KOPT-K1 (cell line): ENCODE measurements around the gene PRKCZ.

Source experiments
- H3K27ac ChIP-seq: fragments of 200-600 bp; sonication (generic); 2 replicates; pipeline ENCODE4 v1.5.1; 2016; ENCODE audit warnings: antibody characterized with exemption, mild to moderate bottlenecking, low read depth, low read length; ENCODE audit not compliant: poor library complexity, severe bottlenecking
- H3K36me3 ChIP-seq: fragments of 200-600 bp; sonication (generic); 2 replicates; pipeline ENCODE4 v1.5.1; 2017; ENCODE audit warnings: antibody characterized with exemption, mild to moderate bottlenecking, low read length, moderate library complexity; ENCODE audit not compliant: insufficient read depth
- H3K9me3 ChIP-seq: fragments of 200-600 bp; sonication (generic); 2 replicates; pipeline ENCODE4 v1.5.1; 2017; ENCODE audit warnings: antibody characterized with exemption, low read length, mild to moderate bottlenecking; ENCODE audit not compliant: insufficient read depth, poor library complexity, severe bottlenecking

PRKCZ gene

DNA sequence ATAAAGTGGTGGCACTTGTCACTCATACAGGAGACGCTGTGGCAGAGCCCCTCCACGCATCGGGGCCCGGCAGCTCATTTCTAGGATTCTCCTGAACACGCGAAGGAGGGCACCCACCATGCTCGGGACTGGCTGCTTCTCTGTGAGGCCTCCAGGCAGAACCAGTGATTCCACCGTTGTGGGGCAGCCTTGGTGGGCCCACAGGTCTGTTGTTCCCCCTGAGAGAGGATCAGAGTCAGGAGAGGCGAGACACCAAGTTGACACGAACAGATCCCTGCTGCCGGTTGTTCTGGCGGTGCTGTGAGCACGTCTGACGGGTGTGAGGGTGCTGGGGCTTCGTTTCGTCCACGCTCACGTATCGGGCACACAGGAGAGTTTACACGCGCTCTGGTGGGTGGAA lies 26.6 kb downstream of the PRKCZ start:
- H3K27ac ChIP-seq = no peak overlapping the region
- peaks cover 41% of the 10 kb centered on the region for H3K9me3 ChIP-seq
- no peaks in the 10 kb centered on the region for H3K36me3 ChIP-seq

DNA sequence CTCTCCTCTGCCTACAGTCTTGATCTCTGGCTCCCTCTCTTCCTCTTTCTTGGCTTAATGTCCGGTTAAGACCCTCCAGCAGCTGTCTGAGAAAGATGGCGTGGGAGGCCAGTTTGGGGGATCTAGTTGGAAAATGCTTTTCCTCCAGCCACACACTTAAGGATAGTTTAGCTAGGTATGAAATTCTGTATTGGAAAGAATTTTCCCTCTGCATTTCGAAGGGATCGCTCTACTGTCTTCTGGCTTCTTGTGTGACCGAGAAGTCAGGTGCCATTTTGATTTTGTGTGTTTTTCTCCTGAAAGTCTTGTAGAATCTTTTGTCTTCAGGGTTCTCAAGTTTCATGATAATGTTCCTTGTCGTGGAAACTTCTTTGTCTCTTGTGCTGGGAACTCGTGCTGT lies 28.0 kb downstream of the PRKCZ start:
- H3K36me3 ChIP-seq = no peaks in the 10 kb centered on the region
- H3K9me3 ChIP-seq = peaks cover 41% of the 10 kb centered on the region
- H3K27ac ChIP-seq = no peak overlapping the region

DNA sequence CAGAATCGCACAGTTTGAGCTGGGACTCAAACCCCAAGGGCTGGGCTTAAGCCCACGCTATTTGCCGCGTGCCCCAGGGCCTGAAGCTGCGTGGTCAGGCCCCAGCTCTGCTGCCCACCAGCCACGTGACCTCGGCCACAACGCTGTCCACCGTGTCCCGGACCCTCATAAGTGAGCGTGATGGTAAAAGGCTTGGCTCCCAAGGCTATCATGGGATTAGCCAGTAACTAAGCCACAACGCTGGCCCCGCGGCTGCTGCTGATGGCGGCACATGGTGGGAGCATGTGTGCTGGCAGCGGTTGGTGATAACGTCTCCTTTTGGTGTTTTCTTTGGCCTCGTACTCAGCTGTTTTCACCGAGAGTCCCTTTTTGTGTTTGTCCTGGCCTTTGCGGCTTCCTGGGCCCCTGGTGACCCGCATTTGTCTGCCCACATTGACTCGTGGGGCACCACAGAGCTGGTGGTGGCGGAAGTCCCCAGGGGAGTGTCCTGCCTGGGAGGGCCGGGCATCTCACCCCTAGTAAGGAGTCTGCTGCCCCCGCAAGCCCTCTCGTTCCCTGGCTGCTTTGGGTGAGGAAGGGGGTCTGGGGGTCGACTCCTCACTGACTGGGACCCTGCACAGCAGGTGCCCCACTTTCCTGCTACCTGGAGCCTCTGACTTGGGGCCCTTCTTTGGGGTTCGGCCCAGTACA lies 29.3 kb downstream of the PRKCZ start:
- Histone ChIP-seq H3K27ac (no peak overlapping the region), H3K9me3 (peaks cover 41% of the 10 kb centered on the region), H3K36me3 (no peaks in the 10 kb centered on the region)

DNA sequence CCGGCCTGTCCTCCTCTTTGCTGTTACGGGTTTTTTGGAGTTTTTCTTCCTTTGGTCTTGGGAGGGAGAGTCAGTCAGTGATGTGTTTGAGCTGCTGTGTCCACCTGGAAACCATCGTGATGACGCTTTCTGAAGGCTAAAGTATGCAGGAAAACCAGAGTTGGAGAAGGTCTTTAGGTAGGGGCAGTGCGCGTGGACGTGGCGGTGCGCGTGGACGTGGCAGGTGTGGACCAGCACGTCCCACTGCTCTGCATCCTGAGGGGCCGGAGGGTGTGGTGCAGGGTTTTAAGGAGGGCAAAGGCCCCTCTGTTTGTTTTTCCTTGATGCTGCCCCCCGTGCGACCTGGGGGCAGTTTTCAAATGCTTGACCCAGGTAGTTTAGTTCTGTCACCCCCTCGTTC lies 29.9 kb downstream of the PRKCZ start:
- H3K36me3 ChIP-seq = no peaks in the 10 kb centered on the region
- H3K27ac ChIP-seq = no peak overlapping the region
- H3K9me3 ChIP-seq = peaks cover 41% of the 10 kb centered on the region

DNA sequence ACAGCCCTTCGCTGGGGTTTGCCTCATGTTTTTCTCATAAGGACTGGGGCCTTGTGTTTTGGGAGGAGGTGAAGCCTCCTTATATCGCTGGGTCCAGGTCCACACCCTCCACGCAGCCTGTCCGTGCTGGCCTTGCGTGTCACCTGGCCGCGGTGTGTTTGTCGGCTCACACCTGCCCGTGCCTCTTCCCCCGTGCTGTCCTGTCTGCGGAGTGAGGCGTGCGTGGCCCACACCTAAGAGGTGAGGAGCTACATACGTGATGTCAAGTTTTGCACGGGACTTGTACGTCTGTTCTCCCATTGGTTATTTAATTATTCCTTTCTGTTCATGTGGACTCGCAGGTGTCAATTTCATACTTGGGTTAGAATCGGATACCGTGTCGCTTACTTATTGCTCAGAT lies 30.7 kb downstream of the PRKCZ start:
- no peaks in the 10 kb centered on the region for H3K36me3 ChIP-seq
- H3K9me3 ChIP-seq = peaks cover 41% of the 10 kb centered on the region
- H3K27ac ChIP-seq = no peak overlapping the region

DNA sequence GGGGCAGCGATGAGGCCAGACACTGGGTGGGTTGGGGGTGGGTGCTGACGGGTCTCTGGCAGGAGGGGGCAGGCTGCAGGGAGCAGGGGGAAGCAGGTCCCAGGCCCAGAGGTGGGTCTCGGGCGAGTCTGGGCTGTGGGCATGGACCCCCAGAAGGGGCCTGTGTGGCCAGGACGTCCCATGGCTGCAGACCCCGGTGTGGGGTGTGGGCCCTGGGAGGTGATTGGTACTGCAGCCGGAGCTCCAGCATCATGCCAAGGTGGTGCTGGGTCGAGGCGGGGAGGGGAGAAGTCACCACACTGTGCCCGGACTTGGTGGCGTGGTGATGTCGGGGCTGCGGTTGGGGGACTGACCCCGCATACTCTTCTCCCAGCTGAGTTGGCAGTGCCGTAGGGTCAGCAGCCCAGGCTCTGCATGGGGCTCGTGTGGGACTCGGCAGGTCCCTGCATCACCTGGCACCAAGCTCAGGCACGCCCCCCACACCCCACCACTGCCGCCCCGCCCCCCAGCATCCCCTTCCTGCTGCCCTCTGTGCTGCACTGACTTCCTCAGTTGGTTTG lies 31.2 kb downstream of the PRKCZ start:
- Histone ChIP-seq H3K27ac (no peak overlapping the region), H3K9me3 (peaks cover 41% of the 10 kb centered on the region), H3K36me3 (no peaks in the 10 kb centered on the region)

DNA sequence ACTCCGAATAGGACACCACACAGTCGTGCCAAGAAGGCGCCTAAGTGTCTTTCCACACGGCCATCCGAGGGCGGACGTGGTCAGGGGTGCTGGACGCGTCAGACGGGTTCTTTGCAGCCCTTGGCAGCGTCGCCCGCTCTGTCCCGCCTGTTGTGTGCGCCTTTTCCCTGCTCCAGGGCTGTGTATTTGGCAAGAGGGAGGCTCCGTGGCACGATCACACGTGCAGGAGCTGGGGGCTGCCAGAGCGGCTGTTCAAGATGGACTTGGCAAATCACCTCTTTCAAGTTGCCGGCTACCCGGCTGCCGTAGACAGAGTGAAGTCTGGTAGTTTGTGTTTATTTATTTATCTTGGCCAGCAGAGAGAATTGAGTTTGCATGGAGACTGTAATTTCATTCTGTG lies 31.9 kb downstream of the PRKCZ start:
- no peaks in the 10 kb centered on the region for H3K36me3 ChIP-seq
- H3K27ac ChIP-seq = no peak overlapping the region
- H3K9me3 ChIP-seq = peaks cover 35% of the 10 kb centered on the region

DNA sequence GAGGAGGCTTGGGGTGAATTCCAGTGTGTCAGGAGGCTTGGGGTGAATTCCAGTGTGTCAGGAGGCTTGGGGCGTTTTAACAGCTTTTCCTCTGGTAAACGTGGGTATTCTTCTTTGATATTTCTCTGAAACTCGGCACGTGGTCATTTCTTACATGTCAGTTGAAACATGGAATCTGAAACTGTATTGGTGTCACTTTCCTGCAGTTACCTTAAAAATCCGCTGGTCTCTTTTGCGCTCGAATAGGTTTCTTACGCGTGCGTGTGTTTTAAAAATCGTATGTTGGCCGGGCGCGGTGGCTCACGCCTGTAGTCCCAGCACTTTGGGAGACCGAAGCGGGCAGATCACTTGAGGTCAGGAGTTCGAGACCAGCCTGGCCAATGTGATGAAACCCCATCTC lies 33.5 kb downstream of the PRKCZ start:
- Histone ChIP-seq H3K36me3 (no peaks in the 10 kb centered on the region), H3K9me3 (peaks cover 19% of the 10 kb centered on the region), H3K27ac (no peak overlapping the region)

DNA sequence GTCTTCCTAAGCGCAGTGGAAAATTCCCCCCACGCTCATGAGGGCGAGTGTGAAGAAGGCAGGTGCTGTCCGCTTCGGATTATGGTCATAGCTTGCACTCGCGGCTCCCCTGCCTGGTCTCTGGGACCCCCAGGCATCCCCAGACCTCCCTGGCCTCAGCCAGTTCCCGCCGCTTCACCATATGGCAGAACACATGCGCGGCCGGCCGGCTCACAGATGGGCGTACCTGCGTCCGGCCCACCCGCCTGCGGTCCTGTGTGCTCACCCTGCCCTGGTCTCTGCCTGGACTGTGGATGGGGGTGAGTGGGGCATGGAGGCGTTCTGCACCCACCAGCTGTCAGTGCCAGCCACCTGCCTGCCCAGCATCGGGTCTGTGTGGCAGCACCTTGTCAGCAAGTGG lies 34.1 kb downstream of the PRKCZ start:
- Histone ChIP-seq H3K9me3 (peaks cover 13% of the 10 kb centered on the region), H3K27ac (no peak overlapping the region), H3K36me3 (no peaks in the 10 kb centered on the region)

DNA sequence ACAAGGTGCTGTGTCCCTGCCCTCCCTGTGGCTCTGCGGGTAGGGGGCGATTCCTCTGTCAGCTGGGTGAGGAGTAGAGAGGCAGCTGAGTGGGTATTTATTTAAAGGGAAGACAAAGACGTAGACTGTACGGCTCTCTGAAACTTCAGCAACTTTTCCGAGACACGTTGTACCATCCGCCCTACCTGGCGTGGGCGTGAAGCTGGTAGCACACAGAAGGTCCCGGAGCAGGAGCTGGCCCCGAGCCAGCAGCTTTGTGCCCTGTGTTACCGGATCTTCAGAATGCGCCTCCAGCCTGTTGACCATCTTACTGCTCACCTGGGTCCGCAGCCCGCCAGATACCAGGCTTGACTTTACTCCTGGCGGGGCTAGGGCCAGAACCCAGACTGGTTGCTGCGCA lies 34.9 kb downstream of the PRKCZ start:
- H3K9me3 ChIP-seq = peaks cover 5% of the 10 kb centered on the region
- H3K27ac ChIP-seq = no peak overlapping the region
- no peaks in the 10 kb centered on the region for H3K36me3 ChIP-seq

DNA sequence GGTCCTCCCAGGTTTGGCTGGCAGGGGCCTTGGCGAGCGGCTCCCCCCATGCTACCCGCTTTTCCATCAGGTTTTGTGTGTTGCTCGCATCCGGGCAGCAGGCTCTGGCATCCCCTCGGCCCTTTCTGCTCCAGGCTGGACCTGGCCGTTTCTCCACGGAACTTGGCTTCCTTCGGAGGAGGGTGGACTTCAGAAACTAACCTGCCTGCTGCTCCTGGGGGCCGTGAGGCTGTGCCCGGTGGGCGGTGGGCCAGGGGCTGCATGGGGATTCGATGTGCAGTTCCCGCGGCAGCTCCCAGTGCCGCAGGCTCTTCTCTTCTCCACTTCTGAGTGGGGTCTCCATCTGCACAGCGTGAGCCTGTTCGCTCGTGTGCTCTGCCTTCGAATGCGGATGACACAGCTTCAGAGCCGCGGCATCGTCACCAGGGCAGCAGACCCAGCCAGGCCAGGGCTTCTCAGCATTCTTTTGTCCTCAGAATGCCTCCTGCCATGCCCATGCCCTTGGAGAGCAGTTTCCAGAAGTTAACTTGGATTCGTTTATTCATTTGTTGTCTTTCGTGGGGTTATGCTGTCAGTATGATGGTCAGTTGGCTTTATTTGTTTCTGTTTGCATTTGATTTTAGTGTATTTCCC lies 36.4 kb downstream of the PRKCZ start:
- Histone ChIP-seq H3K27ac (no peak overlapping the region), H3K9me3 (no peaks in the 10 kb centered on the region), H3K36me3 (no peaks in the 10 kb centered on the region)

DNA sequence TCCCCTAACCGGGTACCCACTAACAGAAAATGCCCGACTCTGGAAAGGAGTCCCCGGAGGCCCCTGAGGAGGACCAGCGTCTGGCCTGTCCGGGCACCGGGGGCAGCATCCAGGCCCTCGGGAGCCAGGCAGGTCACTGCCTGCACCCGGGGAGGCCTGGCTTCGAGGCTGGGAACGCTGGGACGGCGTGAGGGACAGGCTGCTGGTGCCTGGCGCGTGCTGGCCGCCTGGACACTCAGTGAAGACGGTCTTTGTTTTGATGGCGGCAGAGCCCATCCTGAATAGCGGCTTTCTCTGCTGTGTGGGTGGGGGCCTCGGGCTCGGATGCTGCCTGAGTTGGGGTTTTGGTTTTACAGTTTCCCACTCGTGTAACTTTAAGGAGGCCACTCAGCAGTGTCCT lies 37.6 kb downstream of the PRKCZ start:
- H3K9me3 ChIP-seq = no peaks in the 10 kb centered on the region
- no peaks in the 10 kb centered on the region for H3K36me3 ChIP-seq
- no peak overlapping the region for H3K27ac ChIP-seq

DNA sequence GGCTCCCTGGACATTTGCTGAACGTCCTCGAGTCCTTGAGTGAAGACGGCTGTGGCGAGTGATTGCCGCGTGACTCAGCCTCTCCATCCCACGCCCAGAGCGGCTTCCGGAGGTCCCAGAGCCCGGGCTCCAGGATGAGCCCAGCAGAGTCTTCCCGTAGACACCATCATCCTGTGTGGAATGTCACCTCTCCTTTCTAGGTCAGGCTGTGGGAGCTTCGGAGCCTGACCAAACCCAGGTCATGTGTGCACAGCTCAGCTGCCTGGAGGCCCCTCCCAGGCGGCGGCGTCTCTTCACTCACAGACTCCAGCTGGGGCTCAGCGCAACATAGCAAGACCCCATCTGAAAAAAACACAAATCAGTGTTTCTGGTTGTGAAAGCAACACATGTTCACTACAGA lies 38.2 kb downstream of the PRKCZ start:
- Histone ChIP-seq H3K36me3 (no peaks in the 10 kb centered on the region), H3K27ac (no peak overlapping the region), H3K9me3 (no peaks in the 10 kb centered on the region)

DNA sequence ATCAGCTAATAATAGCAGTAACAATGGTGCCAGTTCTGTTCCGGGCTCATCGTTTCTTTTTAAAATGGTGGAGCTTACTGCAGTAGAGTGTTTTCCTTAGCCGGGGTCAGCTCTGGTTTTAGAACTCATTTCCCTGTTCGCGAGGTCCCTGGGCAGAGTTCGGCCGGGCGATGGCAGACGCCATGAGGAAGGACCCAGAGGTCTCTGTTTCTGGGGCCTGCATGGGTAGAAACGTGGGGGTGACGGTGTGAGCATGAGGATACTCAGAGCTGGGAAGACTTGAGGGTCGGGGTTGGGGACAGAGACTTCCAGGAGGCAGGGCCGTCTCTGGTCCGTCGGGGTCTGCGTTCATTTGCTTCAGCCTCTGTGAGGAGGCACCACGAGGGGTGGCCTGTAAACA lies 38.8 kb downstream of the PRKCZ start:
- H3K36me3 ChIP-seq = no peaks in the 10 kb centered on the region
- no peaks in the 10 kb centered on the region for H3K9me3 ChIP-seq
- H3K27ac ChIP-seq = no peak overlapping the region

DNA sequence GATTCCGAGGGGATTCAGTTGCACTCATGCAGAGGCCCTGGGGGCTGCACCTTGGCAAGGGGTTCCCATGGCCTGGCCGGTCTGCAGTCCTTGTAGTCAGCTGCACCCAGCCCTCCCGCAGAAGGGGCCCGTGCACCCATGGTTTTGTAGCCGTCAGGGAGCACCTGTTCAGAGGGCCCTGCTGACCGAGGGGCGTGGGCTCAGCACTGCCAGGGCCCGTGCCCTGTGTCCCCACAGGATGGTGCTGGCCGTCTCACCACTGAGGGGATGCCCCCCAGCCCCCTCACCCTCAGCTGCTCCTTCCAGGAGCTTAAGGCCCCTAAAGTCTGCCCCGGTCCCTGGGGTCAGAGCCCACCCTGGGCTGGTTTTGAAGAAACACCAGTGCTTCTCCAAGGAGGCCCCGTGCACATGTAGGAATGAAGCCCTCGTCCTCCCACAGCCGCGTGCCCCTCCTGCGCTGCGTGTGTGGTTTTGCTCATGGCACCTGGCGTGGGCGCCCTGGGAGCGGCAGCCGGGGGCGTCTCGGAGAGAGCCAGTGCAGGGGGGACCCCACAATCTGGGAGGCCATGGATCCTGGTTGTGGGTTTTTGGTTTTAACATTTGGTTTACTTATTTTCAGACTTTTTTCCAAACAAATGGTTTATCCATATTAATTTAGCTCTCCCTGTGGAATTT lies 40.1 kb downstream of the PRKCZ start:
- Histone ChIP-seq H3K27ac (no peak overlapping the region), H3K36me3 (no peaks in the 10 kb centered on the region), H3K9me3 (no peaks in the 10 kb centered on the region)
